HepG2 (cell line): ENCODE data around the gene BUD23. TPM values are rescaled to one million over a fixed set of nuclear protein-coding genes. Genes with fewer than 3 reads are reported as not detected.

Source experiments
- AHDC1 ChIP-seq: sonication (generic); formaldehyde crosslinking; IDR thresholded peaks from 2 replicates; pipeline ENCODE4 v1.5.1; 2020; ENCODE audit warnings: mild to moderate bottlenecking, missing genetic modification reagents, borderline replicate concordance
- CHCHD3 ChIP-seq: sonication (generic); formaldehyde crosslinking; IDR thresholded peaks from 2 replicates; pipeline ENCODE4 v1.8.0; 2022; ENCODE audit warnings: mild to moderate bottlenecking, missing genetic modification reagents, moderate library complexity
- CREM ChIP-seq, 2 experiments: sonication (generic) in 1 of 2; formaldehyde crosslinking in 1 of 2; IDR thresholded peaks; 2 replicates each; pipeline versions ENCODE4 v1.4.0 to v1.6.1; 2016 to 2020; ENCODE audit warnings: antibody characterized with exemption in 1 of 2, mild to moderate bottlenecking in 1 of 2, missing genetic modification reagents in 1 of 2
- KDM5A ChIP-seq: fragments of 200-600 bp; sonication (generic); IDR thresholded peaks from 2 replicates; pipeline ENCODE4 v1.7.0; 2018; ENCODE audit warnings: antibody characterized with exemption, mild to moderate bottlenecking, low read length, borderline replicate concordance
- MXI1 ChIP-seq: IDR thresholded peaks from 3 replicates; pipeline ENCODE4 v1.6.1; 2012; ENCODE audit warnings: low read depth, low read length, inconsistent platforms, borderline replicate concordance
- PAX8 ChIP-seq: sonication (generic); formaldehyde crosslinking; IDR thresholded peaks from 2 replicates; pipeline ENCODE4 v1.8.0; 2022; ENCODE audit warnings: mild to moderate bottlenecking, missing genetic modification reagents, borderline replicate concordance
- SP5 ChIP-seq: IDR thresholded peaks from 2 replicates; pipeline ENCODE4 v1.6.1; 2016; ENCODE audit warnings: low read depth, borderline replicate concordance
- STAG1 ChIP-seq: sonication (generic); formaldehyde crosslinking; IDR thresholded peaks from 2 replicates; pipeline ENCODE4 v1.4.0; 2020; ENCODE audit warnings: missing genetic modification reagents
- ZBTB7A ChIP-seq: sonication (generic); formaldehyde crosslinking; IDR thresholded peaks from 2 replicates; pipeline ENCODE4 v1.8.0; 2022; ENCODE audit warnings: mild to moderate bottlenecking, missing genetic modification reagents
- ZFP41 ChIP-seq: sonication (generic); formaldehyde crosslinking; IDR thresholded peaks from 2 replicates; pipeline ENCODE4 v1.4.0; 2020; ENCODE audit warnings: mild to moderate bottlenecking, missing genetic modification reagents, borderline replicate concordance
- ZNF317 ChIP-seq: sonication (generic); formaldehyde crosslinking; IDR thresholded peaks from 2 replicates; pipeline ENCODE4 v1.5.0; 2020; ENCODE audit warnings: mild to moderate bottlenecking, missing genetic modification reagents
- ZNF33B ChIP-seq: sonication (generic); formaldehyde crosslinking; IDR thresholded peaks from 2 replicates; pipeline ENCODE4 v1.5.1; 2020; ENCODE audit warnings: mild to moderate bottlenecking, missing genetic modification reagents
- ZNF354B ChIP-seq: sonication (generic); formaldehyde crosslinking; IDR thresholded peaks from 2 replicates; pipeline ENCODE4 v1.8.0; 2022; ENCODE audit warnings: mild to moderate bottlenecking, missing genetic modification reagents
- ZNF362 ChIP-seq: sonication (generic); formaldehyde crosslinking; IDR thresholded peaks from 2 replicates; pipeline ENCODE4 v1.4.0; 2020; ENCODE audit warnings: missing genetic modification reagents, mild to moderate bottlenecking, borderline replicate concordance
- ZNF644 ChIP-seq: IDR thresholded peaks from 2 replicates; pipeline ENCODE4 v1.6.1; 2016; ENCODE audit warnings: low read depth
- polyA plus RNA-seq, 8 experiments: library from polyadenylated mRNA; depleted of rRNA in 3 of 8; stranded (reverse) in 7 of 8; unstranded in 1 of 8; fragments of >200 nt; fragmentation: Illumina TruSeq in 4 of 8; extraction: Trizol in 4 of 8; gene quantifications; 2 replicates each; pipeline versions ENCODE4 v1.2.1 to v1.2.3, GENCODE V29; 2011 to 2016; ENCODE audit warnings: low read depth in 4 of 8, missing spikeins in 1 of 8, mixed read lengths in 1 of 8; ENCODE audit not compliant: insufficient read depth in 1 of 8
- total RNA-seq, 5 experiments: library from RNA; depleted of rRNA; stranded (reverse); fragments of >200 nt; fragmentation: Illumina TruSeq; extraction: Trizol; gene quantifications; 2 replicates each; pipeline ENCODE4 v1.2.3, GENCODE V29; 2016; ENCODE audit warnings: low read depth in 1 of 5
- TF ChIP-seq, protein P1 (sequence below): sonication (generic); formaldehyde crosslinking; IDR thresholded peaks from 2 replicates; pipeline ENCODE4 v1.4.0; 2020; ENCODE audit warnings: mild to moderate bottlenecking, missing genetic modification reagents

BUD23 gene
- total and polyA plus RNA-seq, 2 of the 13 experiments (the other 11 are each of a cell fraction or from before 2014, with no cell fraction given), result 47.5 to 54.5 TPM

- 0 out of 2 replicates have a peak, but pooled peaks have one; percentile 2 for TF ChIP-seq STAG1 (CRISPR knock-in tag)
- 0 out of 2 replicates have a peak, but pooled peaks have one; percentile 22 for TF ChIP-seq AHDC1 (CRISPR knock-in tag)
- no peak for TF ChIP-seq PAX8 (CRISPR knock-in tag)
- TF ChIP-seq, protein P1, sequence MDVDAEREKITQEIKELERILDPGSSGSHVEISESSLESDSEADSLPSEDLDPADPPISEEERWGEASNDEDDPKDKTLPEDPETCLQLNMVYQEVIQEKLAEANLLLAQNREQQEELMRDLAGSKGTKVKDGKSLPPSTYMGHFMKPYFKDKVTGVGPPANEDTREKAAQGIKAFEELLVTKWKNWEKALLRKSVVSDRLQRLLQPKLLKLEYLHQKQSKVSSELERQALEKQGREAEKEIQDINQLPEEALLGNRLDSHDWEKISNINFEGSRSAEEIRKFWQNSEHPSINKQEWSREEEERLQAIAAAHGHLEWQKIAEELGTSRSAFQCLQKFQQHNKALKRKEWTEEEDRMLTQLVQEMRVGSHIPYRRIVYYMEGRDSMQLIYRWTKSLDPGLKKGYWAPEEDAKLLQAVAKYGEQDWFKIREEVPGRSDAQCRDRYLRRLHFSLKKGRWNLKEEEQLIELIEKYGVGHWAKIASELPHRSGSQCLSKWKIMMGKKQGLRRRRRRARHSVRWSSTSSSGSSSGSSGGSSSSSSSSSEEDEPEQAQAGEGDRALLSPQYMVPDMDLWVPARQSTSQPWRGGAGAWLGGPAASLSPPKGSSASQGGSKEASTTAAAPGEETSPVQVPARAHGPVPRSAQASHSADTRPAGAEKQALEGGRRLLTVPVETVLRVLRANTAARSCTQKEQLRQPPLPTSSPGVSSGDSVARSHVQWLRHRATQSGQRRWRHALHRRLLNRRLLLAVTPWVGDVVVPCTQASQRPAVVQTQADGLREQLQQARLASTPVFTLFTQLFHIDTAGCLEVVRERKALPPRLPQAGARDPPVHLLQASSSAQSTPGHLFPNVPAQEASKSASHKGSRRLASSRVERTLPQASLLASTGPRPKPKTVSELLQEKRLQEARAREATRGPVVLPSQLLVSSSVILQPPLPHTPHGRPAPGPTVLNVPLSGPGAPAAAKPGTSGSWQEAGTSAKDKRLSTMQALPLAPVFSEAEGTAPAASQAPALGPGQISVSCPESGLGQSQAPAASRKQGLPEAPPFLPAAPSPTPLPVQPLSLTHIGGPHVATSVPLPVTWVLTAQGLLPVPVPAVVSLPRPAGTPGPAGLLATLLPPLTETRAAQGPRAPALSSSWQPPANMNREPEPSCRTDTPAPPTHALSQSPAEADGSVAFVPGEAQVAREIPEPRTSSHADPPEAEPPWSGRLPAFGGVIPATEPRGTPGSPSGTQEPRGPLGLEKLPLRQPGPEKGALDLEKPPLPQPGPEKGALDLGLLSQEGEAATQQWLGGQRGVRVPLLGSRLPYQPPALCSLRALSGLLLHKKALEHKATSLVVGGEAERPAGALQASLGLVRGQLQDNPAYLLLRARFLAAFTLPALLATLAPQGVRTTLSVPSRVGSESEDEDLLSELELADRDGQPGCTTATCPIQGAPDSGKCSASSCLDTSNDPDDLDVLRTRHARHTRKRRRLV (CRISPR knock-in tag), result 0 out of 2 replicates have a peak, but pooled peaks have one; percentile 33
- TF ChIP-seq CREM (IDR thresholded peaks at IDR 0.05), result peak; percentile 98
- peak; percentile 56; the same call in 1 of the 2 replicates for TF ChIP-seq CREM (CRISPR knock-in tag; IDR thresholded peaks at IDR 0.05)
- peak; percentile 84 for TF ChIP-seq KDM5A
- TF ChIP-seq SP5 (CRISPR knock-in tag), result 0 out of 2 replicates have a peak, but pooled peaks have one; percentile 28
- TF ChIP-seq ZNF362, result no peak
- TF ChIP-seq ZFP41 (CRISPR knock-in tag), result no peak
- TF ChIP-seq CHCHD3 (CRISPR knock-in tag), result 0 out of 2 replicates have a peak, but pooled peaks have one; percentile 47
- TF ChIP-seq ZNF33B (CRISPR knock-in tag), result no peak
- TF ChIP-seq MXI1, result peak; percentile 96; the same call in 2 of the 3 replicates
- peak; percentile 12; the same call in 1 of the 2 replicates for TF ChIP-seq ZNF644
- TF ChIP-seq ZBTB7A (CRISPR knock-in tag), result no peak; the same call in 1 of the 2 replicates
- TF ChIP-seq ZNF317 (CRISPR knock-in tag), result peak; percentile 66; the same call in 1 of the 2 replicates
- peak; percentile 70; the same call in 1 of the 2 replicates for TF ChIP-seq ZNF354B
Measured at GRCh38 chr7:73683056-73683787, at the start of gene BUD23, which contains the start of gene DNAJC30 (continued).
